HepG2 (cell line): ENCODE measurements around the gene CISH. TPM values are rescaled to one million over a fixed set of nuclear protein-coding genes. Genes with fewer than 3 reads are reported as not detected.
A peak's percentile ranks its signal among the peaks of the same experiment; 100 is the strongest.

Experiments used
- CC2D1A ChIP-seq: sonication (generic); formaldehyde crosslinking; IDR thresholded peaks from 2 replicates; pipeline ENCODE4 v1.8.1; 2023; ENCODE audit warnings: mild to moderate bottlenecking, missing genetic modification reagents
- CREB1 ChIP-seq, 2 experiments: fragments of 450-650 bp in 1 of 2; IDR thresholded peaks; 2 replicates each; pipeline ENCODE4 v1.6.1; 2016 to 2017; ENCODE audit warnings: control low read depth in 1 of 2, mild to moderate bottlenecking in 1 of 2, missing compliant biosample characterization in 1 of 2, missing genetic modification characterization in 1 of 2
- ETV5 ChIP-seq: IDR thresholded peaks from 2 replicates; pipeline ENCODE4 v1.6.1; 2018; ENCODE audit warnings: missing biosample characterization, missing genetic modification reagents, inconsistent platforms, borderline replicate concordance
- FLYWCH1 ChIP-seq: sonication (generic); formaldehyde crosslinking; IDR thresholded peaks from 2 replicates; pipeline ENCODE4 v1.8.1; 2023; ENCODE audit warnings: mild to moderate bottlenecking, missing genetic modification reagents
- FOXP1 ChIP-seq, 2 experiments: fragments of 450-650 bp in 1 of 2; IDR thresholded peaks; 2 replicates each; pipeline ENCODE4 v1.6.1; 2017 to 2018; ENCODE audit warnings: antibody characterized with exemption in 1 of 2
- HMG20B ChIP-seq: conservative IDR thresholded peaks from 2 replicates; pipeline ENCODE4 v1.6.1; 2016; ENCODE audit warnings: missing genetic modification reagents, missing compliant biosample characterization
- IKZF1 ChIP-seq: fragments of 450-650 bp; IDR thresholded peaks from 2 replicates; pipeline ENCODE4 v1.7.1; 2016
- KLF12 ChIP-seq: sonication (generic); formaldehyde crosslinking; IDR thresholded peaks from 2 replicates; pipeline ENCODE4 v1.4.0; 2020; ENCODE audit warnings: missing genetic modification reagents, borderline replicate concordance
- MIER2 ChIP-seq: IDR thresholded peaks from 2 replicates; pipeline ENCODE4 v1.6.1; 2016; ENCODE audit warnings: missing biosample characterization, missing genetic modification reagents
- MIER3 ChIP-seq: IDR thresholded peaks from 2 replicates; pipeline ENCODE4 v1.6.1; 2016; ENCODE audit warnings: missing compliant biosample characterization, borderline replicate concordance
- MIXL1 ChIP-seq: IDR thresholded peaks from 2 replicates; pipeline ENCODE4 v1.6.1; 2016
- PRMT3 ChIP-seq: sonication (generic); formaldehyde crosslinking; IDR thresholded peaks from 2 replicates; pipeline ENCODE4 v1.8.1; 2022; ENCODE audit warnings: low read depth, mild to moderate bottlenecking, moderate library complexity, missing genetic modification reagents, borderline replicate concordance
- REXO4 ChIP-seq: sonication (generic); formaldehyde crosslinking; IDR thresholded peaks from 2 replicates; pipeline ENCODE4 v1.8.0; 2022; ENCODE audit warnings: missing genetic modification reagents, mild to moderate bottlenecking, borderline replicate concordance
- SETDB1 ChIP-seq: sonication (generic); formaldehyde crosslinking; IDR thresholded peaks from 2 replicates; pipeline ENCODE4 v1.5.1; 2020; ENCODE audit warnings: missing genetic modification reagents, mild to moderate bottlenecking, borderline replicate concordance
- U2AF2 ChIP-seq: fragments of 200-400 bp; formaldehyde crosslinking; IDR thresholded peaks from 2 replicates; pipeline ENCODE4 v1.6.1; 2017; ENCODE audit warnings: low read depth, mild to moderate bottlenecking, low read length
- ZBTB7B ChIP-seq: sonication (generic); formaldehyde crosslinking; IDR thresholded peaks from 2 replicates; pipeline ENCODE4 v1.4.0; 2020; ENCODE audit warnings: missing genetic modification reagents
- ZNF138 ChIP-seq: sonication (generic); formaldehyde crosslinking; IDR thresholded peaks from 2 replicates; pipeline ENCODE4 v1.5.0; 2020; ENCODE audit warnings: mild to moderate bottlenecking, low read depth, missing genetic modification reagents
- ZNF367 ChIP-seq: sonication (generic); formaldehyde crosslinking; IDR thresholded peaks from 2 replicates; pipeline ENCODE4 v1.4.0; 2020; ENCODE audit warnings: missing genetic modification reagents, borderline replicate concordance
- ZNF451 ChIP-seq: sonication (generic); formaldehyde crosslinking; IDR thresholded peaks from 2 replicates; pipeline ENCODE4 v1.5.0; 2020; ENCODE audit warnings: mild to moderate bottlenecking, missing genetic modification reagents
- ZNF546 ChIP-seq: sonication (generic); formaldehyde crosslinking; conservative IDR thresholded peaks from 2 replicates; pipeline ENCODE4 v1.8.1; 2023; ENCODE audit warnings: mild to moderate bottlenecking, missing genetic modification reagents
- ZNF615 ChIP-seq: sonication (generic); formaldehyde crosslinking; IDR thresholded peaks from 2 replicates; pipeline ENCODE4 v1.5.0; 2020; ENCODE audit warnings: mild to moderate bottlenecking, missing genetic modification reagents, borderline replicate concordance
- ZNF652 ChIP-seq: IDR thresholded peaks from 2 replicates; pipeline ENCODE4 v1.6.1; 2016; ENCODE audit warnings: low read depth, borderline replicate concordance
- ZNF780A ChIP-seq: sonication (generic); formaldehyde crosslinking; IDR thresholded peaks from 2 replicates; pipeline ENCODE4 v1.8.0; 2022; ENCODE audit warnings: mild to moderate bottlenecking, missing genetic modification reagents, moderate library complexity
- ZNF781 ChIP-seq: sonication (generic); formaldehyde crosslinking; IDR thresholded peaks from 2 replicates; pipeline ENCODE4 v1.5.1; 2020; ENCODE audit warnings: borderline replicate concordance, mild to moderate bottlenecking, missing genetic modification reagents; ENCODE audit errors: not compliant biosample characterization
- ZNF850 ChIP-seq: sonication (generic); formaldehyde crosslinking; conservative IDR thresholded peaks from 2 replicates; pipeline ENCODE4 v1.9.0; 2021; ENCODE audit warnings: mild to moderate bottlenecking, missing genetic modification reagents
- polyA plus RNA-seq, 8 experiments: library from polyadenylated mRNA; depleted of rRNA in 3 of 8; stranded (reverse) in 7 of 8; unstranded in 1 of 8; fragments of >200 nt; fragmentation: Illumina TruSeq in 4 of 8; extraction: Trizol in 4 of 8; gene quantifications; 2 replicates each; pipeline versions ENCODE4 v1.2.1 to v1.2.3, GENCODE V29; 2011 to 2016; ENCODE audit warnings: low read depth in 4 of 8, missing spikeins in 1 of 8, mixed read lengths in 1 of 8; ENCODE audit not compliant: insufficient read depth in 1 of 8
- total RNA-seq, 5 experiments: library from RNA; depleted of rRNA; stranded (reverse); fragments of >200 nt; fragmentation: Illumina TruSeq; extraction: Trizol; gene quantifications; 2 replicates each; pipeline ENCODE4 v1.2.3, GENCODE V29; 2016; ENCODE audit warnings: low read depth in 1 of 5
- TF ChIP-seq, protein P1 (sequence below): sonication (generic); formaldehyde crosslinking; IDR thresholded peaks from 2 replicates; pipeline ENCODE4 v1.4.0; 2020; ENCODE audit warnings: mild to moderate bottlenecking, missing genetic modification reagents
- TF ChIP-seq, protein P2 (sequence below): IDR thresholded peaks from 2 replicates; pipeline ENCODE4 v1.6.1; 2012; ENCODE audit warnings: low read depth, low read length, improper control_type of control experiment
- TF ChIP-seq, protein P3 (sequence below): sonication (generic); formaldehyde crosslinking; IDR thresholded peaks from 2 replicates; pipeline ENCODE4 v1.4.0; 2020; ENCODE audit warnings: low read depth, mild to moderate bottlenecking, missing genetic modification reagents

The CISH gene
- total and polyA plus RNA-seq, 2 of the 13 experiments (the other 11 are each of a cell fraction or from before 2014, with no cell fraction given): 0.91 to 1.5 TPM

DNA sequence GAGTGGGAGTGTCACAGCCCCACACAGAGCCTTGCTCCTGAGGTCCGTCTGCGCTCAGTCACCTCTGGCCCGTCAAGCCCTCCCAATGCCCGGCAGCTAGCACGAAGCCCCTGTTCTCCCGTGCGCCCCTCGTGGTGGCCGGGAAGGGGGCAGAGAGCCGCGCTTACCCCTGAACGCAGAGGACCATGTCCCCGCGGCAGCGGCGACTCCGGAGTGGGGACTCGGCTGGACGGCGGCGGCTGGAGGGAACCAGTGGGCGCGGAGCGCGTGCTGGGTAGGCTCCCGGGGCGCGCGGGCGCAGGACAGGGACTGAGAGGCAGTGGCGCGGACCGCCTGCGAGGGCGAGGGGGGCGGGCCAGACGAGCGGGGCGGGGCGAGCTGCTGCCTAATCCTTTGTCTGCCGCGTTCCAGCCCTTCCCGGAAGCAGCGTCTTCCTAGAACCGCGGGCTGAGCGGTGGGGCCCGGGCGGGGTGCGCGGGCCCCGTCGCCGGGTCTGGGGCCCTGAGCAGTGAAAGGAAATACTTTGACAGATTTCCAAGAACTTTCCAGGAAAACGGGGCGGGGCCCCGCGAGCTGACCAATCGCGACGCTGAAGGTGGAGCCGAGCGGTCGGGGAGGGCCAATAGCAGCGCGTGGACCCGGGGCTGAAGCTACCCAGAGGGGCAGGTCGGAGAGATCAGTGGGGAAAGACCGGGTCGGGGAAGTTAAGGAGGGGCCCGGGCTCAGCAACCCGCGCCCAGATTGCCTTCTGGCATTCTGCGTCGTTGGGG is at the start of gene CISH (continued):
- TF ChIP-seq REXO4 (no peak), ETV5 (peak; percentile 81; the same call in 1 of the 2 replicates), ZNF850 (no peak), ZNF652 (no peak), KLF12 (peak; percentile 31; the same call in 1 of the 2 replicates), MIXL1 (no peak), ZNF615 (no peak), ZNF546 (CRISPR knock-in tag) (peak; percentile 98), ZNF780A (CRISPR knock-in tag) (peak; percentile 65; the same call in 1 of the 2 replicates), PRMT3 (CRISPR knock-in tag) (0 out of 2 replicates have a peak, but pooled peaks have one; percentile 32), MIER3 (CRISPR knock-in tag) (0 out of 2 replicates have a peak, but pooled peaks have one; percentile 18), ZNF138 (CRISPR knock-in tag) (peak; percentile 94), FOXP1 (IDR thresholded peaks at IDR 0.05) (no peak), FOXP1 (CRISPR knock-in tag; IDR thresholded peaks at IDR 0.05) (peak; percentile 47; the same call in 1 of the 2 replicates), CREB1 (IDR thresholded peaks at IDR 0.05) (0 out of 2 replicates have a peak, but pooled peaks have one; percentile 40), CREB1 (CRISPR knock-in tag; IDR thresholded peaks at IDR 0.05) (0 out of 2 replicates have a peak, but pooled peaks have one; percentile 39), ZNF781 (peak; percentile 55), ZNF367 (CRISPR knock-in tag) (peak; percentile 51; the same call in 1 of the 2 replicates), ZBTB7B (CRISPR knock-in tag) (peak; percentile 44; the same call in 1 of the 2 replicates), MIER2 (CRISPR knock-in tag) (no peak), HMG20B (CRISPR knock-in tag) (0 out of 2 replicates have a peak, but pooled peaks have one; percentile 37), IKZF1 (no peak), U2AF2 (no peak), CC2D1A (CRISPR knock-in tag) (0 out of 2 replicates have a peak, but pooled peaks have one; percentile 25), SETDB1 (CRISPR knock-in tag) (no peak), FLYWCH1 (CRISPR knock-in tag) (no peak), ZNF451 (CRISPR knock-in tag) (peak; percentile 96)
- TF ChIP-seq, protein P1, sequence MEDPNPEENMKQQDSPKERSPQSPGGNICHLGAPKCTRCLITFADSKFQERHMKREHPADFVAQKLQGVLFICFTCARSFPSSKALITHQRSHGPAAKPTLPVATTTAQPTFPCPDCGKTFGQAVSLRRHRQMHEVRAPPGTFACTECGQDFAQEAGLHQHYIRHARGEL (CRISPR knock-in tag): no peak
- TF ChIP-seq, protein P2, sequence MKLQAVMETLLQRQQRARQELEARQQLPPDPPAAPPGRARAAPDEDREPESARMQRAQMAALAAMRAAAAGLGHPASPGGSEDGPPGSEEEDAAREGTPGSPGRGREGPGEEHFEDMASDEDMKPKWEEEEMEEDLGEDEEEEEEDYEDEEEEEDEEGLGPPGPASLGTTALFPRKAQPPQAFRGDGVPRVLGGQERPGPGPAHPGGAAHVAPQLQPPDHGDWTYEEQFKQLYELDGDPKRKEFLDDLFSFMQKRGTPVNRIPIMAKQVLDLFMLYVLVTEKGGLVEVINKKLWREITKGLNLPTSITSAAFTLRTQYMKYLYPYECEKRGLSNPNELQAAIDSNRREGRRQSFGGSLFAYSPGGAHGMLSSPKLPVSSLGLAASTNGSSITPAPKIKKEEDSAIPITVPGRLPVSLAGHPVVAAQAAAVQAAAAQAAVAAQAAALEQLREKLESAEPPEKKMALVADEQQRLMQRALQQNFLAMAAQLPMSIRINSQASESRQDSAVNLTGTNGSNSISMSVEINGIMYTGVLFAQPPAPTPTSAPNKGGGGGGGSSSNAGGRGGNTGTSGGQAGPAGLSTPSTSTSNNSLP: no peak
- TF ChIP-seq, protein P3, sequence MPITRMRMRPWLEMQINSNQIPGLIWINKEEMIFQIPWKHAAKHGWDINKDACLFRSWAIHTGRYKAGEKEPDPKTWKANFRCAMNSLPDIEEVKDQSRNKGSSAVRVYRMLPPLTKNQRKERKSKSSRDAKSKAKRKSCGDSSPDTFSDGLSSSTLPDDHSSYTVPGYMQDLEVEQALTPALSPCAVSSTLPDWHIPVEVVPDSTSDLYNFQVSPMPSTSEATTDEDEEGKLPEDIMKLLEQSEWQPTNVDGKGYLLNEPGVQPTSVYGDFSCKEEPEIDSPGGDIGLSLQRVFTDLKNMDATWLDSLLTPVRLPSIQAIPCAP (CRISPR knock-in tag): peak; percentile 89; the same call in 1 of the 2 replicates
